ENCODE measurements around the gene U2AF2.

DNA sequence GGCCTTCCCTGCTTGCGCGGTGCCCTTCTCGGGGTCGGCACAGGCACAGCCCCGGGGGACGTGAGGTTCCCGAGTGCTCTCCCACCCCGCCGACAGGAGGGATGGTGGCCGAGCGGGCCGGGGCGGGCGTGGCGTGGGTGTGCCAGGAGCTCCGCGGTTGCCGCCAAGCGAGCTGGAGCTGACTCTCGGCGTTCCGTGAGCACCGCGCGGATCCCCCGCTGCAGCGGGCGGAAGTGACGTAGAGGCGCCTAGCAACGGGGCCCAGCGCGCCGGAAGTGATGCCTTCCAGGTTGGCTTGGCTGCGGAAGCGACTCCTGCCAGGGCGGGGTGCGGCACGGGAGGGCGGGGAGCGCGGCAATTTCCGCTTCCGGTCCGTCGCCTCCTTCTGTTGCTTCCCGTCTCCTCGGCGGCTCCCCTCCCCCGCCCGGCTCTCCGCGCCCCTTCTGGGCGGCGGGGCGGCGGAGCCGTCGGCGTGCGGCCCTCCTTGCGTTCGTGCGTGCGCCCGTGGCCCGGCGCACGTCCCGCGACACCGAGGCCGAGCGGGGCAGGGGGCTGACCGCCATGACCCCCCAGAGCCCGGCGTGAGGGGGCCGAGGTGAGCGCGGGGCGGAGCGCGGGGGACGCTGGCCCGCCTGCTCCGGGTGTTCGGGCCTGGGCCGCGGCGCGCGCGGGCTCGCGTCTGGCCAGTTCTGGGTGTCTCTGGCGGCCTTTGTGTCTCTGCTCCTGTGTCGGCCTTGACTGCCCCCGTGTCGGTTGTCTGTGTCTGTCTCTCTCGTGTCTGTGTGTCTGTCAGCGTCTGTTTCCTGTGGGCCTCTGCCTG lies 20.2 kb downstream of the U2AF2 start, which contains the start of gene EPN1:
- TF ChIP-seq CTCF (conservative IDR thresholded peaks at IDR 0.05; ENCODE audit: low read depth, low read length) (no peak), EZH2 (IDR thresholded peaks at IDR 0.05; ENCODE audit: borderline replicate concordance, low read depth, low read length, poor library complexity, severe bottlenecking) (no peak)
